Measurements from ENCODE around the gene CCR5AS.

Gene CCR5AS

GRCh38 chr3:46380471-46381221 lies 26.2 kb downstream of the CCR5AS start:
- no peak for DNase-seq (ENCODE audit: low spot score)

DNA sequence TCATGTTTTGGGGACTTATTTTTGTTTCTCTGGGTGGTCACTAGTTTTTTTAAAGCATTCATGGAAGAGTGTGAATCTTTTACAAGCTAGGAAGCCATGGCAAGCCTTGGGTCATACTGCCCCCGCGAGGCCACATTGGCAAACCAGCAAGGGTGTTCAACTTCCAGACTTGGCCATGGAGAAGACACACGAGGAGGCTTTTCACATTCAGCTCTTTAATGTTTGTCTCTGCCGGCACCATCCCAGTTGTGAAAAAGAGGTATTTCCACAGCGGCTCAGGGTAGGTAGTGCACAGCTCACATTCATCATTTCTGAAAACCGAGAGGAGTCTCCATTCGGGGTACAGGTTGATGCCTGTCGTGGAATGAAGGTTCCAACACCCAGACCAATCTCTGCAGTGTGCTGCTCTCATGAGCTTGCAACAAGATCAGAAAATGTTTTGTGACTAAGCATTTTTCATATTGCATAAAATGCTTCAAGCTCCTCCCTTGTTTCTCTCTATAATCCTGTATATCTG lies 28.4 kb downstream of the CCR5AS start:
- peak; percentile 55 for DNase-seq (ENCODE audit: low spot score)

GRCh38 chr3:46375814-46376213 lies 31.1 kb downstream of the CCR5AS start:
- no peak for DNase-seq (ENCODE audit: low spot score)

DNA sequence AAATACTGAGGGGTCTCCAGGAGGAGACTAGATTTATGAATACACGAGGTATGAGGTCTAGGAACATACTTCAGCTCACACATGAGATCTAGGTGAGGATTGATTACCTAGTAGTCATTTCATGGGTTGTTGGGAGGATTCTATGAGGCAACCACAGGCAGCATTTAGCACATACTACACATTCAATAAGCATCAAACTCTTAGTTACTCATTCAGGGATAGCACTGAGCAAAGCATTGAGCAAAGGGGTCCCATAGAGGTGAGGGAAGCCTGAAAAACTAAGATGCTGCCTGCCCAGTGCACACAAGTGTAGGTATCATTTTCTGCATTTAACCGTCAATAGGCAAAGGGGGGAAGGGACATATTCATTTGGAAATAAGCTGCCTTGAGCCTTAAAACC lies 31.6 kb downstream of the CCR5AS start:
- DNase-seq (ENCODE audit: low spot score) = no peak

GRCh38 chr3:46374755-46375154 lies 32.1 kb downstream of the CCR5AS start:
- no peak for DNase-seq (ENCODE audit: low spot score)

GRCh38 chr3:46372492-46373359 lies 34.1 kb downstream of the CCR5AS start:
- DNase-seq (ENCODE audit: low spot score) = peak; percentile 37

- DNase-seq (ENCODE audit: low spot score) = no peak
These were observed 35.1 kb downstream of the CCR5AS start for GRCh38 chr3:46371519-46372340.

GRCh38 chr3:46370839-46371518 lies 35.9 kb downstream of the CCR5AS start, which contains the start of gene CCR5:
Gene CCR5 (plus strand): TSS chr3:46370946. CDS start chr3:46372903, 1,957 bp downstream.
- DNase-seq (ENCODE audit: low spot score) = no peak

DNA sequence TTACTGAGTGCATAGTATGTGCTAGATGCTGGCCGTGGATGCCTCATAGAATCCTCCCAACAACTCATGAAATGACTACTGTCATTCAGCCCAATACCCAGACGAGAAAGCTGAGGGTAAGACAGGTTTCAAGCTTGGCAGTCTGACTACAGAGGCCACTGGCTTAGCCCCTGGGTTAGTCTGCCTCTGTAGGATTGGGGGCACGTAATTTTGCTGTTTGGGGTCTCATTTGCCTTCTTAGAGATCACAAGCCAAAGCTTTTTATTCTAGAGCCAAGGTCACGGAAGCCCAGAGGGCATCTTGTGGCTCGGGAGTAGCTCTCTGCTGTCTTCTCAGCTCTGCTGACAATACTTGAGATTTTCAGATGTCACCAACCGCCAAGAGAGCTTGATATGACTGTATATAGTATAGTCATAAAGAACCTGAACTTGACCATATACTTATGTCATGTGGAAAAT lies 37.2 kb downstream of the CCR5AS start:
- no peak for DNase-seq (ENCODE audit: low spot score)

GRCh38 chr3:46369151-46369550 lies 37.7 kb downstream of the CCR5AS start:
- DNase-seq (ENCODE audit: low spot score) = no peak

DNA sequence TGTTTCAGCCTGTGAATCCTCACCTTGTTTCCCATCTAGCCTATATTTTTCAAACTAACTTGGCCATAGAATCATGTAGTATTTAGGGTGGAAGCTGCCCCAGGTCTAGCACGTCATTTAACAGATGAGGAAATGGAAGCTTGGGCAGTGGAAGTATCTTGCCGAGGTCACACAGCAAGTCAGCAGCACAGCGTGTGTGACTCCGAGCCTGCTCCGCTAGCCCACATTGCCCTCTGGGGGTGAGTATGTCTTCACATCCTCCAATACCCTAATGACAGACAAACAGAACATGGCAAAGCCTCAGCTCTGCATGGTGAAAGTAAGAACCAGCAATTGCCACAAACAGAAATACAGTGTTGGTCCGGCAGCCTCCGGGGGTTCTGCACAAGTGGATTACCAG lies 38.3 kb downstream of the CCR5AS start:
- DNase-seq (ENCODE audit: low spot score) = no peak

GRCh38 chr3:46367811-46368210 lies 39.1 kb downstream of the CCR5AS start:
- no peak for DNase-seq (ENCODE audit: low spot score)

GRCh38 chr3:46365737-46366524 lies 40.9 kb downstream of the CCR5AS start:
- DNase-seq (ENCODE audit: low spot score) = no peak

DNA sequence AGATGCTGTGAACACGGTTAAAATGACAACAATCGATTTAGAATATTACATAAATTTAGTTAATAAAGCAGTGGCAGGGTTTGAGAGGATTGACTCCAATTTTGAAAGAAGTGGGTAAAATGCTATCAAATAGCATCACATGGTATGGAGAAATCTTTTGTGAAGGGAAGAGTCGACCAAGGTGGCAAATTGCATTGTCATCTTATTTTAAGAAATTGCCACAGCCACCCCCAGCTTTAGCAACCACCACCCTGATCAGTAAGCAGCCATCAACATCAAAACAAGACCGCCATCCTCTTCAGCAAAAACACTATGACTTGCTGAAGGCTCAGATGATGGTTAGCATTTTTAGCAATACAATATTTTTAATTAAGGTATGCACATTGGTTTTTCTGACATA lies 41.8 kb downstream of the CCR5AS start:
- no peak for DNase-seq (ENCODE audit: low spot score)

GRCh38 chr3:46361408-46362283 lies 45.2 kb downstream of the CCR5AS start:
- peak; percentile 57 for DNase-seq (ENCODE audit: low spot score)

DNA sequence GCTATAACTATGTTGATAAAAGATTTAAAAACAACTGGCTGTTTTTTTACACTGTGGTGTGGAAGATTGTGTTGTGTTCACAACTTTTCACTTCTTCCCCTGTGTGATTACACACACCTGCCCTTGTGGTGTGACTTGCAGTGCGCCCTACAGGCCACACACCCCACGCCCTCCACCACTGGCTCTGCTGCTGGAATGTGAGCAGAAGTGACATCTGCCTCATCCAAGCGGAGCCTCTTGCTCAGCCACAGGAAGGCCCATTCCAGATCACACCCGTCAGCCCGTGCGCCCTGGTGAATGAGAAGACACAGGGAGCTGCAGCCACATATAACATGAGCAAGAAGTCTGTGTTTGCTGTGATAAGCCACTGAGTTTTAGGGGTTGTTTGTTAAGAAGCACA lies 46.0 kb downstream of the CCR5AS start:
- no peak for DNase-seq (ENCODE audit: low spot score)

DNA sequence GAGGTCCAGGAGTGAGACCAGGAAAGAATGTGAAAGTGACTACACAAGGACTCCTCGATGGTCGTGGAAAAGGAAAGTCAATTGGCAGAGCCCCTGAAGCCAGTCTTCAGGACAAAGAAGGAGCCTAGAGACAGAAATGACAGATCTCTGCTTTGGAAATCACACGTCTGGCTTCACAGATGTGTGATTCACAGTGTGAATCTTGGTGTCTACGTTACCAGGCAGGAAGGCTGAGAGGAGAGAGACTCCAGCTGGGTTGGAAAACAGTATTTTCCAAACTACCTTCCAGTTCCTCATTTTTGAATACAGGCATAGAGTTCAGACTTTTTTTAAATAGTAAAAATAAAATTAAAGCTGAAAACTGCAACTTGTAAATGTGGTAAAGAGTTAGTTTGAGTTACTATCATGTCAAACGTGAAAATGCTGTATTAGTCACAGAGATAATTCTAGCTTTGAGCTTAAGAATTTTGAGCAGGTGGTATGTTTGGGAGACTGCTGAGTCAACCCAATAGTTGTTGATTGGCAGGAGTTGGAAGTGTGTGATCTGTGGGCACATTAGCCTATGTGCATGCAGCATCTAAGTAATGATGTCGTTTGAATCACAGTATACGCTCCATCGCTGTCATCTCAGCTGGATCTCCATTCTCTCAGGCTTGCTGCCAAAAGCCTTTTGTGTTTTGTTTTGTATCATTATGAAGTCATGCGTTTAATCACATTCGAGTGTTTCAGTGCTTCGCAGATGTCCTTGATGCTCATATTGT lies 47.0 kb downstream of the CCR5AS start:
- DNase-seq (ENCODE audit: low spot score) = peak; percentile 45

- no peak for DNase-seq (ENCODE audit: low spot score)
These were observed 48.4 kb downstream of the CCR5AS start for GRCh38 chr3:46358466-46358865.

GRCh38 chr3:46356909-46357308 lies 50.0 kb downstream of the CCR5AS start:
- DNase-seq (ENCODE audit: low spot score) = no peak
